ENCODE data around the gene BARD1.

DNA sequence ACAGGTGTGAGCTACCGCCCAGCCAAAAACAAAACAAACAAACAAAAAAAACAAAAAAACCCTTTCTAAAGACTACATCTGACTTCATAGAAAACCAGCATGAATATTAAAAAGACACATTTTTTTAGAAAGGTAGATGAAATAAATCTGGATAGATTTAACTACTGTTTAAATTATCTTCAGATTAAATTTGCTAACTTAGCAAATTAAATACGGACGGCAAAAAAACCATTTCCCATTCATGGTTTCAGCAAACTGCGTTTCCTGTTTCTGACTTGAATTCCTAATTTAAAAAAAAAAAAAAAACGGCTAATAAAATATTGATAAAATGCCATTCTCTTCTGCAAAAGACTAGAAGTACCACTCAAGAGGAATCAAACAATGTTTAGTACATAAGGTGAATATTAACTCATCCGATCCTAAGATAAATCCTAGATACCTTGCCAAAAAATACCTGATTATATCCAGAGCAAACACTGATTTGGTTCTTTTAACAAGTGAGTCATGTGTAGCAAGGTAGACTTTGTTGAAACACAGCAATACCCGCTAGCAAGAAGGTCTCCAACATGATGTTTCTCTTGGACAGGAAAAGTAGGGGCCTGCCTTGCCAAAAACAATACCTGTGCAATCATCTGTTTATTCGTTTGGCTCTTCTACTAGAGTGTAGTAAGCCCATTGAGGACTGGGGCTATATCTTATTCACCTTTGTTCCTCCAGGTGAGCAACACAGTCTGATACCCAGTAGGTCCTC lies 96.2 kb downstream of the BARD1 start:
- TF ChIP-seq, protein P1, sequence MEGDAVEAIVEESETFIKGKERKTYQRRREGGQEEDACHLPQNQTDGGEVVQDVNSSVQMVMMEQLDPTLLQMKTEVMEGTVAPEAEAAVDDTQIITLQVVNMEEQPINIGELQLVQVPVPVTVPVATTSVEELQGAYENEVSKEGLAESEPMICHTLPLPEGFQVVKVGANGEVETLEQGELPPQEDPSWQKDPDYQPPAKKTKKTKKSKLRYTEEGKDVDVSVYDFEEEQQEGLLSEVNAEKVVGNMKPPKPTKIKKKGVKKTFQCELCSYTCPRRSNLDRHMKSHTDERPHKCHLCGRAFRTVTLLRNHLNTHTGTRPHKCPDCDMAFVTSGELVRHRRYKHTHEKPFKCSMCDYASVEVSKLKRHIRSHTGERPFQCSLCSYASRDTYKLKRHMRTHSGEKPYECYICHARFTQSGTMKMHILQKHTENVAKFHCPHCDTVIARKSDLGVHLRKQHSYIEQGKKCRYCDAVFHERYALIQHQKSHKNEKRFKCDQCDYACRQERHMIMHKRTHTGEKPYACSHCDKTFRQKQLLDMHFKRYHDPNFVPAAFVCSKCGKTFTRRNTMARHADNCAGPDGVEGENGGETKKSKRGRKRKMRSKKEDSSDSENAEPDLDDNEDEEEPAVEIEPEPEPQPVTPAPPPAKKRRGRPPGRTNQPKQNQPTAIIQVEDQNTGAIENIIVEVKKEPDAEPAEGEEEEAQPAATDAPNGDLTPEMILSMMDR (IDR thresholded peaks at IDR 0.05; ENCODE audit: low read depth, low read length, poor library complexity, severe bottlenecking) = no peak
- TF ChIP-seq EZH2phosphoT487 (IDR thresholded peaks at IDR 0.05; ENCODE audit: borderline replicate concordance, low read length) = no peak

Data from DOHH2 (cell line).